ENCODE data around the gene ERLEC1.
"Not testable (repeated sequence)": the region's sequence is repeated elsewhere in the genome, so short reads cannot be mapped to it uniquely, and the experiment has no call there.

The ERLEC1 gene

DNA sequence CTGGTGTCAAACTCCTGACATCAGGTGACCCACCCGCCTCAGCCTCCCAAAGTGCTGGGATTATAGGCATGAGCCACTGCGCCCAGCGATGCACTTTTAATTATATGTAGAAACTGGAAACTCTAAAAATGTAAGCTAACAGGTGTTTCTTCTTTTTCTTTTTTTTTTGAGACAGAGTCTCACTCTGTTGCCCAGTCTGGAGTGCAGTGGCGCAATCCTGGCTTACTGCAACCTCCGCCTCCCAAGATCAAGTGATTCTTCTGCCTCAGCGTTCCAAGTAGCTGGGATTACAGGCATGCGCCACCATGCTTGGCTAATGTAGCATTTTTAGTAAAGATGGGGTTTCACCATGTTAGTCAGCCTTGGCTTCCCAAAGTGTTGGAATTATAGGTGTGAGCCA is 54.8 kb downstream of the ERLEC1 start:
- DNase-seq: not testable (repeated sequence)

DNA sequence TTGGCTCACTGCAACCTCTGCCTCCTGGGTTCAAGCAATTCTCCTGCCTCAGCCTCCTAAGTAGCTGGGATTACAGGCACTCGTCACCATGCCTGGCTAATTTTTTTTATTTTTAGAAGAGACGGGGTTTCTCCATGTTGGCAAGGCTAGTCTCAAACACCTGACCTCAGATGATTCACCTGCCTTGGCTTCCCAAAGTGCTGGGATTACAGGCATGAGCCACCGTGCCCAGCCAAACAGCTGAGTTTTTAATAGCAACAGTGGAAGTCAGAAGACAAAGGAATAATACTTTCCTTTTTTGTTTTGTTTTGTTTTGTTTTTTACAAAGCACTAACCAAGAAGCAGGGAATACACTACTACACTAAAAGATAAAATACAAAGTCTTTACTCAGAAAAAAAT is 56.0 kb downstream of the ERLEC1 start:
- DNase-seq: no peak

DNA sequence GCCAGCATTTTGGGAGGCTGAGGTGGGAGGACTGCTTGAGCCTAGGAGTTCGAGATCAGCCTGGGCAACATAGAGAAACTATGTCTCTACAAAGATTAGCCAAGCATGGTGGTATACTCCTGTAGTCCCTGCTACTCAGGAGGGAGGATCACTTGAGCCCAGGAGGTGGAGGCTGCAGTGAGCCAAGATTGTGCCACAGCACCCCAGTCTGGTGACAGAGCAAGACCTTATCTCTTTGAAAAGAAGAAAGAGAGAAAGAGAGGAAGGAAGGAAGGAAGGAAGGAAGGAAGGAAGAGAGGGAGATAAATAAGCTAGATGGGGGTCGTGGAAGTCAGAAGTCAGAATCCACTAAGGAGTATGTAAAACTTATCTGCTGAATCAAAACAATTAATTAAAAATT is 56.8 kb downstream of the ERLEC1 start:
- DNase-seq: no peak

DNA sequence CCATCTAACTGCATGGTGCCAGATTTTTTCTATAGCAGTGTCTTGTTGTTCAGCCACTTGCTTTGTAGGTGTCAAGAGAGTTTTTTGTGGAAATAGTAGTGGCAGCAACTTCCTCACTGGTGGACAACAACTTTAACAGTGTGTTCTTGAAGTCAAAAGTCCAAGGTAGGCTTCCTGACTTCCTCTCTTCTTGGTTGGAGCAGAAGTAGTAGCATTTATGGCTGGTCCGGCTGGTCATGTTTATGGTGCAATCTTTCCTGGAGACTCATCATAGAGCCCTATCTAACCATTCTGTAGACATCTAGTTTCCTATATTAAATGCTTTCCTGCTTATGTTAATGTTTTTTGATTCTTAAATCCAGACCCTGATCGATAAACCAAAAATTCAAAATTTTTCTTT is 61.2 kb downstream of the ERLEC1 start:
- no peak for DNase-seq

DNA sequence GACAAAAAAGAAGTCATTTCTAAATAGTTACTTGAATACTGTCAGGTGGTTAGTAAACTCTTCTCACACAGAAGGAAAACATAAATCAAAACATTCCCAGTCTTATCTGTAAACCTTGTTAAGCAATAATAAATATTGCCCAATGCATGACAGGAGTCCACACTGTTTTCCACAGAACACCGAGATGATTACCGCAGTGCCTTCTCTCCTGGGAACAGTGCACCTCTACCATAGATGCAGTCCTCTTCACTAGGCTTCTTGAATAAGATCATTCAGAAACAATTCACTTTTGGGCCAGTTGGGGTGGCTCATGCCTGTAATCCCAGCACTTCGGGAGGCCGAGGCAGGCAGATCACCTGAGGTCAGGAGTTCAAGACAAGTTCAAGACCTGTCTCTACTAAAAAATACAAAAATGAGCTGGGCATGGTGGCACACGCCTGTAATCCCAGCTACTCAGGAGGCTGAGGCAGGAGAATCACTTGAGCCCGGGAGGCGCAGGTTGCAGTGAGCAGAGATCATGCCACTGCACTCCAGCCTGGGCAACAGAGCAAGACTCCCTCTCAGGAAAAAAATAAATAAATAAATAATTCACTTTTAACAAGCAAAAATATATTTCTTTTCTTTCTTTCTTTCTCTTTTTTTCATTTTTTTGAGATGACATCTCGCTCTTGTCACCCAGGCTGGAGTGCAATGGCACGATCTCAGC is 64.4 kb downstream of the ERLEC1 start:
- not testable (repeated sequence) for DNase-seq

DNA sequence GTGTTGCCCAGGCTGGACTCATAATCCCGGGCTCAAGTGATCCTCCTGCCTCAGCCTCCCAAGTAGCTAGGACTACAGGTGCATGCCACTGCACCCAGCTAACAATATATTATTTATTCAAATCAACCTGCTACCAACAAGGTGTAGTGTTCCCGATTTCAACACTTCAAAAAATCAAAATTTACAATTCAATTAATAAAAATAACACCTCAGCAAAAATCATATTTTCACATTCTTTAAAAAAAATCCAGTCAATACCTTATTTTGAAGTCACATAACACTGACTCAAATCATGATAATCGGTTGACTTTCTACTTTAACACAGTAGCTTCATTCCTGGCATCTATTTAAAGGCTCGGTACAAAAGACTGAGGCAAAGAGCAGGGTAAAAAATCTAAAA is 65.7 kb downstream of the ERLEC1 start:
- DNase-seq: no peak

DNA sequence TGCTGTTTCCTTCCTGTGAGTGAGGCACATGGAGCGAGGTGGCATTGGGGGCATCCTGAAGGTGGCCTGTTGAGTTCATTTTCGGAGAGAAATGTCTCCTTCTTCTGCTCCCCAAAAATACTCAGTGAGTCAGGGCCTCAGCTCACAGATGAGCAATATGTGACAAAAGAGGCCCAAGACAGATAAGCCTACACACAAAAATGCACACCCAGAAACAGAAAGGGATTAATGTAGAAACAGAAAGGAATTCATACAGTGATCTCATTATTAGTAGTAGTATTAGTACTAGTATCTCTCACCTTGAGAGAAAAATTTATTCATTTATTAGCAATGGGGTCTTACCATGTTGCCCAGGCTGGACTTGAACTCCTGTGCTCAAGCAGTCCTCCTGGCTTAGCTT is 67.8 kb downstream of the ERLEC1 start:
- no peak for DNase-seq

DNA sequence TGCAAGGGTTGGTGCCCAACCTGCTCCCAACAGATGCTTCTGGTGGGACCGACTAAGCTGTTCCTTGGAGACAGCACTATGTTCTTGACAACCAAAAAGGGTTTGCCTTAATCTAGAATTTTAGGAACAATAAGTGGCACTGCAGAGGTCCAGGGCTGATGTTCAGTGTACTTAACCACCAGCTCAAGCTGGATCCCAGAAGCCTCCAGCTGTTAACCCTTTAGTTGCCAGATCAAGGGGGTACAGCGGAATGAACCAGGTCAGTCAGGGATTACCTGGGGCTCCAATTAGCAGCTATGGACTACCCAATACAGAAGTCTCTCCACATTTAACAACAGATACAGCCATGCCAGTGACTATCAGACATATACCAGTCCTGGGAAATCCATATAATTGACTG is 69.4 kb downstream of the ERLEC1 start:
- no peak for DNase-seq

DNA sequence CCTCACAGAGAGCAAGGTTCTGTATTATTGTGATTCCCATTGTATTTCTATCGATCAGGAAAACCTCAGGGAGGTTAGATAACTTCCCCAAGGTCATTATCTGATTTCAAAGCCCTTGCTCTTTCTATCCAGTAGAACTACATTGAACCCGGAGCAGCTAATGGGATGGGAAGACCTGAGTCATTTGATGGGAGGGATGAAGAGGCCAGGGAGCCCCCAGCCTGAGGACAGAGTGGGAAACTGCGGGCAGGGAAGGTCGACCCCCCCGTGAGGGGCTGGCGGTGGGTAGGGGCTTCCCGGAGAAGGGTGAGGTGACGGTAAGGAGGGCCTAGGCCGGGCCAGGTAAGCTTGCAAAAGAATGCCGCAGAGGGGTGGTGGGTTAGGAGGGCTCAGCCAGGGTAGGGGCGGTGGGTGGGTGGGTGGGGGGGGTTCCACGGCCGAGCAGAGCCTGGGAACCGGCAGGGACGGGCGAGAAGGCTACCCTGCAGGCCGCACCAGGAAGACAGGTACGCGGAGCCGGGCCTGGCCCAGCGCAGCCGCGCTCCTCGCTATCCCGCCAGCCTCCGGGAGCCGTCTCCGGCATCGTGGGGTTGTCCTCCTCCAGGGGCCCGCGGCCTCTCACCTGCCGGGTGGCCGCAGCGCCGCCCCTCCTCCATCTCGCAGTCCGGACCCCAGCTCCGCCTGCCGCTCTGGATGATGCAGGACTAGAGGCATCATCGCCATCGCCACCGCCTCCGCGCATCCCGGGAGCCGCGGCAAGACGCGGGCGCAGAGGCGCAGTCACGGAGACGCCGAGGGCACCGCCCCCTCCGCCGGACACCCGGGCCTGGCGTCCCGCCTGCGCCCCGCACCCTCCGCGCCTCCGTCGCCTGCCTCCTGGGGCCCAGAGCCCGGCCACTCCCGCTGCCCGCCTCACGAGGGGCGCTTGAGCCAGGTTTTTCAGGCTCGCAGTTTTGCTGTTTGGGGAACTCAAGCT is 72.7 kb downstream of the ERLEC1 start, which contains the start of gene GPR75:
GPR75 (minus strand) TSS at position 762 of the 976 bp plus-strand sequence. CDS start 5,211 bp downstream, outside the sequence.
- DNase-seq: no peak

DNA sequence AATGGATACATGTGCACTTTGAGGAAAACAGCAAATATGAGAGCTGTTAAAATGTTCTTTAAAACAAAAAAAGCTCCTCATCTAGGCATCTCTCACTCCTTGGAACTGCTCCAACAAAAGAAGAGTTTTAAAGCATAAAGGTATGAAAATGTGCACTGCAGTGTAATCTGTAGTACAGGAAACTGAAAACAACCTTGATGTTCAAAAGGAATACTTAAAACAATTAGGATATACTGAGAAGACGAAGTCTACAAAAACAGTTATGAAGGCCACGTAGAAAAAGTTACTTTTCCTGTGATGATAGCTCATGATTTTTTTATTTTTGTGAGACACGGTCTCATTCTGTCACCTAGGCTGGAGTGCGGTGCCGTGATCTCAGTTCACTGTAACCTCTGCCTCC is 75.0 kb downstream of the ERLEC1 start:
- no peak for DNase-seq

DNA sequence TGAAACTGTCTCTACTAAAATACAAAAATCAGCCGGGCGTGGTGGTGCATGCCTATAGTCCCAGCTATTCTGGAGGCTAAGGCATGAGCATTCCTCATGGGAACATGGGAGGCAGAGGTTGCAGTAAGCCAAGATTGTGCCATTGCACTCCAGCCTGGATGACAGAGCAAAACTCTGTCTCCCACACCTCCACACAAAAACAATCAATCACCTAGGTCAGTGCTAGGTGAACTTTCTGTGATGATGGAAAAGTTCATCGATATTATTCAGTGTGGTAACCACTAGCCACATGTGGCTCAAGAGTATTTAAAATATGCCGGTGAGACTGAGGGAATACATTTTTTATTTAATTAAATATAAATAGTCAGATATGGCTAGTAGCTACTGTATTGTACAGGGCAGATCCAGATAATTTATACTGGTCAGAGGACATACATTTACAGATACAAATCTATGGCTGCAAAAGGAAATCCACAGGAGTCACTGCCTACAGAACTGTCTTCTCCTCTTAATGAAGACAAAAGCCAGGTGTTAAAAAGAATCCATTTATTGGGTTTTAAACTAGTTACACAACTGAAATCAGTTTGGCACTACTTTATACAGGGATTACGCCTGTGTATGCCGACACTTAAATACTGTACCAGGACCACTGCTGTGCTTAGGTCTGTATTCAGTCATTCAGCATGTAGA is 76.8 kb downstream of the ERLEC1 start:
- DNase-seq: no peak

DNA sequence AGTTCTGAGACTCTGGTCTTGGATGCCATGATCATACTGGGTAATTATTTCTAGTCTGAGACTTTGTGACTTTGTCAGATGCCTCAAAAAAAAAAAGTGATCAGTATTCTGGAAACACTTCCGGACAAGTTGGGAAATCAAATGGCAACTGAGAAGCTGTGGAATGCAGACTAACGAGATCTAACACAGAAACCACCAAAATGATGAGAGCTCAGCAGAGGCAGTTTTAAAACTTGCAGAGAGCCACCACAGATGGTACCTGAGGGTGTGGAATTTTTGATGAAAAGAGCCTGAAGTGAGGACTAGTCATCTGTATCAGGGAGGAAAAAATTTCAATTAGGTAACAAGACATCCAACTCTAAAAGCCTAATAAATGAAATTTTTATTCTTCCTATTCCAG is 78.4 kb downstream of the ERLEC1 start:
- no peak for DNase-seq

DNA sequence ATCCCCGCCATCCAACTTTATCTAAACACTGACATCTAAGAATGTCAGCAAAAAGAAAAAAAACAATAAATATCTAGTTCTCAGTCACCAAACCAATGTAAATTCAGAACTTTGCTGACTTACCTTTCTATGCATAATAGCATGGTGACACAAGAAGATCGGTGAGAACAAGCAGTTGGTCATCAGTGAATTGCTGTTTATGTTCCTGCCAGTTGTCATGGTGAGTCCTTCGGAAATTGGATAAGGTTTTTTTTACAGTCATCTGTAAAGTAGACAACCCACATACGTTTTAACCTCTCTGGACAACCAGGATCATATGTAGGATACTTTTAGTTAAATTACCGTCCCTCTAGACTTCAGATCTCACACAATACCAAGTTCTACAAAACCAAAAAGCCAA is 79.1 kb downstream of the ERLEC1 start:
- DNase-seq: no peak

DNA sequence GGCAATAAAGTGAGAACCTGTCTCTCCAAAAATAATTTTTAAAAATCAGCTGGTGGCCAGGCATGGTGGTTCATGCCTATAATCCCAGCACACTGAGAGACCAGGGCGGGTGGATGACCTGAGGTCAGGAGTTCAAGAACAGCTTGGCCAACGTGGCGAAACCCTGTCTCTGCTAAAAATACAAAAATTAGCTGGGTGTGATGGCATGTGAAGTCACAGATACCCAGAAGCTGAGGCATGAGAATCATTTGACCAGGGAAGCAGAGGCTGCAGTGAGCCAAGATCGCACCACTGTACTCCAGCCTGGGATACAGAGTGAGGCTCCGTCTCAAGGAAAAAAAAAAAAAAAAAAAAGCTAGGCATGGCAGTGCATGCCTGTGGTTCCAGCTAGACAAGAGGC is 80.3 kb downstream of the ERLEC1 start:
- DNase-seq: no peak

DNA sequence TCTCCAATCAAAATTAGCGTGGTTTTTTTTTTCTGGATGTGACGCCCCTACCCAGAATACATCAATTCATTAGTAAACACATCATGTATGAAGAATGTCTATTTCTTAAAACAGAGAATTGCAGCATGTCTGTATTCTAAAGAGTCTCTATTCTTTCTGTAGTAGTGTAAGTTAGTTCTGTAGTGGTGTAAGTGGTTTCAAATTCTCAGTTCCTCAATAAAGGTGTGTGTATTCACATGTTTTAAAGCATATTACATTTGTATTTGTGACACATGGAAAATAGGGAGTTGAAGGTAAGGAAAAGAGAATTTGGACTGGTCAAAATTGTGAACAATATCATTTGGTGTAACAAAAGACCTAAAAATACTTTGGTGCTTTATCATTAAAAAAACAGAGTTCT is 80.9 kb downstream of the ERLEC1 start:
- DNase-seq: no peak

Data from NK-92 treated with Interleukin-12 subunit alpha and Interleukin-12 subunit beta, amount 100 ng/mL, for 24 hours (cell line).